CD14-positive monocyte (primary cell): Measurements from ENCODE around the gene SIK2. TPM values are rescaled to one million over a fixed set of nuclear protein-coding genes. Genes with fewer than 3 reads are reported as not detected.

Experiments
- DNase-seq, 3 donors: peaks; one replicate each; pipeline ENCODE4 v3.0.0-alpha.2; 2011 to 2022
- H2AFZ ChIP-seq: 2 replicates; pipeline ENCODE4 v1.6.0; 2012; ENCODE audit warnings: mild to moderate bottlenecking, low read depth, low read length, inconsistent platforms; ENCODE audit not compliant: insufficient read depth, poor library complexity, severe bottlenecking
- H3K27ac ChIP-seq, 2 donors: 1 replicate in 1 of 2; 2 replicates in 1 of 2; pipeline ENCODE4 v1.5.1; 2012 to 2013; ENCODE audit warnings: low read length in 2 of 2, control low read depth in 1 of 2, inconsistent platforms in 1 of 2, low read depth in 1 of 2, mild to moderate bottlenecking in 1 of 2
- H3K27me3 ChIP-seq, 2 donors: one replicate each; pipeline versions ENCODE4 v1.6.0 to v1.6.1; 2011 to 2013; ENCODE audit warnings: low read length in 2 of 2; ENCODE audit not compliant: control insufficient read depth in 2 of 2, insufficient read depth in 2 of 2
- H3K36me3 ChIP-seq, 2 donors: replicated peaks in 1 of 2; 1 replicate in 1 of 2; 2 replicates in 1 of 2; pipeline versions ENCODE4 v1.5.1 to v1.6.1; 2012 to 2013; ENCODE audit warnings: low read length in 2 of 2, control low read depth in 1 of 2, inconsistent platforms in 1 of 2, mild to moderate bottlenecking in 1 of 2; ENCODE audit not compliant: insufficient read depth in 2 of 2, control insufficient read depth in 1 of 2
- H3K4me1 ChIP-seq, 2 donors: 1 replicate in 1 of 2; 2 replicates in 1 of 2; pipeline versions ENCODE4 v1.5.1 to v1.6.1; 2012 to 2013; ENCODE audit warnings: low read length in 2 of 2, control low read depth in 1 of 2, inconsistent platforms in 1 of 2, mild to moderate bottlenecking in 1 of 2, moderate library complexity in 1 of 2; ENCODE audit not compliant: insufficient read depth in 2 of 2, control insufficient read depth in 1 of 2
- H3K4me2 ChIP-seq: replicated peaks from 2 replicates; pipeline ENCODE3; 2012; ENCODE audit warnings: low read length, moderate library complexity, mild to moderate bottlenecking; ENCODE audit not compliant: poor library complexity, severe bottlenecking; ENCODE audit errors: extremely low read depth
- H3K4me3 ChIP-seq, 3 experiments: fragments of 200-600 bp in 1 of 3; sonication (generic) in 1 of 3; replicated peaks in 1 of 3; 1 replicate in 2 of 3; 2 replicates in 1 of 3; pipeline ENCODE4 v1.5.1; 2011 to 2013; ENCODE audit warnings: low read length in 3 of 3, mild to moderate bottlenecking in 3 of 3, control low read depth in 2 of 3, low read depth in 2 of 3, inconsistent platforms in 1 of 3, moderate library complexity in 1 of 3
- H3K79me2 ChIP-seq: 2 replicates; pipeline ENCODE4 v1.6.0; 2012; ENCODE audit warnings: mild to moderate bottlenecking, control low read depth, inconsistent platforms, low read length, moderate library complexity; ENCODE audit not compliant: insufficient read depth
- H3K9ac ChIP-seq: 2 replicates; pipeline ENCODE4 v1.6.0; 2017; ENCODE audit warnings: low read length, mild to moderate bottlenecking; ENCODE audit not compliant: insufficient read depth, poor library complexity, severe bottlenecking
- H3K9me3 ChIP-seq, 2 donors: replicated peaks in 1 of 2; 1 replicate in 1 of 2; 2 replicates in 1 of 2; pipeline versions ENCODE4 v1.5.1 to v1.6.1; 2012 to 2013; ENCODE audit warnings: low read length in 2 of 2, control low read depth in 1 of 2; ENCODE audit not compliant: control insufficient read depth in 1 of 2, insufficient read depth in 1 of 2
- H4K20me1 ChIP-seq: 2 replicates; pipeline ENCODE4 v1.6.0; 2012; ENCODE audit warnings: mild to moderate bottlenecking, low read length, control low read depth, moderate library complexity; ENCODE audit not compliant: insufficient read depth
- H3K27ac Mint-ChIP-seq, 7 donors: one replicate each; pipeline ENCODE4 v1.8.0; 2020; ENCODE audit warnings: mild to moderate bottlenecking in 7 of 7, mixed read lengths in 7 of 7, moderate library complexity in 6 of 7, inconsistent platforms in 2 of 7
- H3K27me3 Mint-ChIP-seq, 3 donors: one replicate each; pipeline ENCODE4 v1.8.0; 2021 to 2022; ENCODE audit warnings: low read depth in 3 of 3, mild to moderate bottlenecking in 3 of 3, mixed read lengths in 3 of 3, moderate library complexity in 3 of 3, inconsistent platforms in 1 of 3
- H3K36me3 Mint-ChIP-seq, 2 donors: one replicate each; pipeline ENCODE4 v1.8.0; 2020; ENCODE audit warnings: mixed read lengths in 2 of 2, inconsistent platforms in 1 of 2, mild to moderate bottlenecking in 1 of 2
- H3K4me1 Mint-ChIP-seq: one replicate; pipeline ENCODE4 v1.8.0; 2020; ENCODE audit warnings: mild to moderate bottlenecking, mixed read lengths
- H3K4me3 Mint-ChIP-seq, 2 donors: one replicate each; pipeline ENCODE4 v1.8.0; 2020; ENCODE audit warnings: mild to moderate bottlenecking in 2 of 2, mixed read lengths in 2 of 2, moderate library complexity in 1 of 2
- H3K9me3 Mint-ChIP-seq, 7 donors: one replicate each; pipeline ENCODE4 v1.8.0; 2020 to 2022; ENCODE audit warnings: mixed read lengths in 7 of 7, mild to moderate bottlenecking in 6 of 7, moderate library complexity in 6 of 7, inconsistent platforms in 2 of 7
- WGBS: methylation state at CpG from one replicate; pipeline ENCODE4 v1.1.5; 2013; ENCODE audit warnings: missing lambda C conversion rate; ENCODE audit not compliant: insufficient coverage; 5-methylcytosine and 5-hydroxymethylcytosine counted together
- intact Hi-C, 2 donors: fragments of 100-400 bp; cut with micrococcal nuclease; formaldehyde crosslinking; loops; one replicate each; pipeline versions ENCODE4 v1.15.0 to v1.15.1; 2023
- polyA plus RNA-seq, 3 donors: library from polyadenylated mRNA; depleted of rRNA in 1 of 3; unstranded in 2 of 3; stranded (reverse) in 1 of 3; fragments of 300-500 nt in 2 of 3; fragments of >200 nt in 1 of 3; fragmentation: Illumina TruSeq in 2 of 3; gene quantifications; 1 replicate in 2 of 3; 2 replicates in 1 of 3; pipeline ENCODE4 v1.2.3, GENCODE V29; 2012 to 2021
- TF ChIP-seq, protein P1 (sequence below): fragments of 200-600 bp; IDR thresholded peaks from one replicate; pipeline ENCODE4 v1.8.0; 2022; ENCODE audit warnings: antibody characterized with exemption, mild to moderate bottlenecking

Gene SIK2
- polyA plus RNA-seq, 3 donors: 0.16 to 8.8 (median 0.23) TPM

DNA sequence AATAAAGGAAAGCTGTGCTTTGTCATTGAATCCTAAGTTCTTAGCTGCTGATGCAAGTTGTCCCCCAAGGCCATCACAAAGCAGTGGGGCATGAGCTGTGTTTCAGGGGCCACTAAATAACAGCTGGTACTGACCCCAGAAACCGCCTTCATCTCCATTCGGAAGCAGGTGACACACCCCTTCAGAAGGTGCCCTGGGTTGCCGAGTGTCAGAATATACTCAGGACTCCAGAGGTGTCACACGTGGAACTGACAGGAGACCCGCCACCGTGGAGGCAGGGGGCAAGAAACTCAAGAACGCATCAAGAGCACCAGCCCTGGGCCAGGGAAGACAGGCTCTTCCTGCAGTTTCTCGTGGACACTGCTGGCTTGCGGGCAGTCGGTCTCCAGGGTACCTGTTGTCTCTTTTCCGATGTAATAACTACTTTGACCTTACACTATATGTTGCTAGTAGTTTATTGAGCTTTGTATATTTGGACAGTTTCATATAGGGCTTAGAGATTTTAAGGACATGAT, 122.4 kb downstream of the SIK2 start:
- no peak overlapping the region for H3K4me2 ChIP-seq
- H3K4me3 ChIP-seq: no peak overlapping the region
- no peaks in the 10 kb centered on the region for H3K9me3 ChIP-seq
- no peaks in the 10 kb centered on the region for H4K20me1 ChIP-seq
- no peak overlapping the region for H3K9ac ChIP-seq
- no peak overlapping the region for H3K4me3 Mint-ChIP-seq
- no peak overlapping the region for H3K27ac ChIP-seq
- TF ChIP-seq, protein P1, sequence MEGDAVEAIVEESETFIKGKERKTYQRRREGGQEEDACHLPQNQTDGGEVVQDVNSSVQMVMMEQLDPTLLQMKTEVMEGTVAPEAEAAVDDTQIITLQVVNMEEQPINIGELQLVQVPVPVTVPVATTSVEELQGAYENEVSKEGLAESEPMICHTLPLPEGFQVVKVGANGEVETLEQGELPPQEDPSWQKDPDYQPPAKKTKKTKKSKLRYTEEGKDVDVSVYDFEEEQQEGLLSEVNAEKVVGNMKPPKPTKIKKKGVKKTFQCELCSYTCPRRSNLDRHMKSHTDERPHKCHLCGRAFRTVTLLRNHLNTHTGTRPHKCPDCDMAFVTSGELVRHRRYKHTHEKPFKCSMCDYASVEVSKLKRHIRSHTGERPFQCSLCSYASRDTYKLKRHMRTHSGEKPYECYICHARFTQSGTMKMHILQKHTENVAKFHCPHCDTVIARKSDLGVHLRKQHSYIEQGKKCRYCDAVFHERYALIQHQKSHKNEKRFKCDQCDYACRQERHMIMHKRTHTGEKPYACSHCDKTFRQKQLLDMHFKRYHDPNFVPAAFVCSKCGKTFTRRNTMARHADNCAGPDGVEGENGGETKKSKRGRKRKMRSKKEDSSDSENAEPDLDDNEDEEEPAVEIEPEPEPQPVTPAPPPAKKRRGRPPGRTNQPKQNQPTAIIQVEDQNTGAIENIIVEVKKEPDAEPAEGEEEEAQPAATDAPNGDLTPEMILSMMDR: no peak
- no peaks in the 10 kb centered on the region for H3K9me3 Mint-ChIP-seq
- H3K27ac Mint-ChIP-seq: peak overlapping the region in 1 of 7 donors; percentile 31
- no peaks in the 10 kb centered on the region for H3K4me1 Mint-ChIP-seq
- WGBS: 98% methylated on average over 9 of the region's 11 CpGs
- H3K79me2 ChIP-seq: no peaks in the 10 kb centered on the region
- peaks cover 0 to 1% (median 0%) of the 10 kb centered on the region in 3 donors for H3K27me3 Mint-ChIP-seq
- no peaks in the 10 kb centered on the region for H3K4me1 ChIP-seq
- peaks cover 85 to 92% of the 10 kb centered on the region in 2 donors for H3K36me3 Mint-ChIP-seq
- intact Hi-C loops: no loop called here
- H3K36me3 ChIP-seq: peaks cover 74 to 83% of the 10 kb centered on the region in 2 donors
- no peak for DNase-seq
- H2AFZ ChIP-seq: no peak overlapping the region
- no peaks in the 10 kb centered on the region for H3K27me3 ChIP-seq

GRCh38 chr11:111725621-111726020, 123.4 kb downstream of the SIK2 start:
- intact Hi-C loops: no loop called here
- Histone ChIP-seq H2AFZ (no peak overlapping the region), H4K20me1 (no peaks in the 10 kb centered on the region), H3K36me3 (peaks cover 64 to 74% of the 10 kb centered on the region in 2 donors), H3K4me3 (no peak overlapping the region), H3K9ac (no peak overlapping the region), H3K4me2 (no peak overlapping the region), H3K79me2 (no peaks in the 10 kb centered on the region), H3K27me3 (no peaks in the 10 kb centered on the region), H3K9me3 (no peaks in the 10 kb centered on the region), H3K4me1 (no peaks in the 10 kb centered on the region), H3K27ac (no peak overlapping the region)
- H3K36me3 Mint-ChIP-seq: peaks cover 77 to 85% of the 10 kb centered on the region in 2 donors
- 96% methylated on average over 7 of the region's 10 CpGs for WGBS
- H3K27me3 Mint-ChIP-seq: no peaks in the 10 kb centered on the region
- H3K27ac Mint-ChIP-seq: no peak overlapping the region
- DNase-seq: no peak
- TF ChIP-seq, protein P1: no peak
- no peaks in the 10 kb centered on the region for H3K9me3 Mint-ChIP-seq
- no peaks in the 10 kb centered on the region for H3K4me1 Mint-ChIP-seq
- H3K4me3 Mint-ChIP-seq: no peak overlapping the region
